ENCODE data around the gene PRM1.

Gene PRM1

GRCh38 chr16:11236461-11237254, 44.5 kb downstream of the PRM1 start:
- no peak for DNase-seq (ENCODE audit: low read depth in 2 of 2)

- no peak for DNase-seq (ENCODE audit: low read depth in 2 of 2)
These were observed 45.5 kb downstream of the PRM1 start for GRCh38 chr16:11235703-11235991.

DNA sequence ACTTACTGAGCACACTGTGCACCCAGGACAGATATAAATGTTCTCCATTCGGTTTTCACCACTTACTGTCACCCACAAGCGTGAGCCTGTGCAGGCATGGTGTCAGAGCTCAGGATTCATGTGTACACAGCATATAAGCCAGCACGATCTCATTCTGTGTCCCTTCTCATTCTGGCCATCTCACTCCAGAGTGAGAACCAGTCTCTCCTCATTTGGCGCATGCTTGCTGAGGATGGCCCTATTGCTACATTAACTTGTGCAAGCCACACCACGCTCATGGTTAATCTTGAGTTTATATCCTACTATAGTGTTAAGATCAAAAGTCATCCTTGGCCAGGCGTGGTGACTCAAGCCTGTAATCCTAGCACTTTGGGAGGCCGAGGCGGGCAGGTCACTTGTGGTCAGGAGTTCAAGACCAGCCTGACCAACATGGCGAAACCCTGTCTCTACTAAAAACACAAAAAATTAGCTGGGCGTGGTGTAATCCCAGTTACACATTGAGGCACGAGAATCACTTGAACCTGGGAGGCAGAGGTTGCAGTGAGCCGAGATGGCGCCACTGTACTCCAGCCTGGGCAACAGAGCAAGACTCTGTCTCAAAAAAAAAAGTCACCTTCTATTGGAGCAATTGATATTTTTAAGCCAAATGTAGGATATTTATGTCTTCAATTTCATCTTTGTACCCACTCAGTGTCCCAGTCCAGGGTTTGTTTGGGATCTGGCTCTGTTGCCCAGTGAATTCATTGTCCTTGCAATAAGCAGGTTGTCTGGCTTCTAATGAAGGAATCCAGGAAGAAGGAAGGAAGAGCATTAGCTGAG, 46.0 kb downstream of the PRM1 start:
- no peak for DNase-seq (ENCODE audit: low read depth in 2 of 2)

DNA sequence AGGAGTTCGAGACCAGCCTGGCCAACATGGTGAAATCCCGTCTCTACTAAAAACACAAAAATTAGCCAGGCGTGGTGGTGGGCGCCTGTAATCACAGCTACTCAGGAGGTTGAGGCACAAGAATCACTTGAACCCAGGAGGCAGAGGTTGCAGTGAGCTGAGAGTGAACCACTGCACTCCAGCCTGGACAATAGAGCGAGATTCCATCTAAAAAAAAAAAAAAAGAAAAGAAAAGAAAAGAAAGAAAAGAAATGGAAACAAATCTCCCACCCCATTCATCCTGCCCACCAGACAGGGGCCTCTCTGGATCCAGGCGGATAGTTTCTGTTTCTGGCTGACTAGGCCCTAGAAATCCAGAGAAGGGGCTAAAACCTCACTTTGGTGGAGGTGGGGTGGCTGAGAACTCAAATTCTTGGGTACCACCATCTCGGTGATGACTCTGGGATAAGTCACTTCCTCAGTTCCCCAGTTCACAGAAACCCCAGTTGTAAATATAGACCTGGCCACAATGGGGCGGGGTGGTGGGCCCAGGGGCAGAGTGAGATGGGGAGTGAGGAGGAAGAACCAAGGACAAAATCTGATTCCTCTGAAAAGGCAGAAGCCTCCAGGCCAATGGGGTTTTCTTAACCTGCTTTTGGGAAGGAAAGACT, 47.3 kb downstream of the PRM1 start:
- DNase-seq (ENCODE audit: low read depth in 2 of 2), result peak; percentile 75 to 83

DNA sequence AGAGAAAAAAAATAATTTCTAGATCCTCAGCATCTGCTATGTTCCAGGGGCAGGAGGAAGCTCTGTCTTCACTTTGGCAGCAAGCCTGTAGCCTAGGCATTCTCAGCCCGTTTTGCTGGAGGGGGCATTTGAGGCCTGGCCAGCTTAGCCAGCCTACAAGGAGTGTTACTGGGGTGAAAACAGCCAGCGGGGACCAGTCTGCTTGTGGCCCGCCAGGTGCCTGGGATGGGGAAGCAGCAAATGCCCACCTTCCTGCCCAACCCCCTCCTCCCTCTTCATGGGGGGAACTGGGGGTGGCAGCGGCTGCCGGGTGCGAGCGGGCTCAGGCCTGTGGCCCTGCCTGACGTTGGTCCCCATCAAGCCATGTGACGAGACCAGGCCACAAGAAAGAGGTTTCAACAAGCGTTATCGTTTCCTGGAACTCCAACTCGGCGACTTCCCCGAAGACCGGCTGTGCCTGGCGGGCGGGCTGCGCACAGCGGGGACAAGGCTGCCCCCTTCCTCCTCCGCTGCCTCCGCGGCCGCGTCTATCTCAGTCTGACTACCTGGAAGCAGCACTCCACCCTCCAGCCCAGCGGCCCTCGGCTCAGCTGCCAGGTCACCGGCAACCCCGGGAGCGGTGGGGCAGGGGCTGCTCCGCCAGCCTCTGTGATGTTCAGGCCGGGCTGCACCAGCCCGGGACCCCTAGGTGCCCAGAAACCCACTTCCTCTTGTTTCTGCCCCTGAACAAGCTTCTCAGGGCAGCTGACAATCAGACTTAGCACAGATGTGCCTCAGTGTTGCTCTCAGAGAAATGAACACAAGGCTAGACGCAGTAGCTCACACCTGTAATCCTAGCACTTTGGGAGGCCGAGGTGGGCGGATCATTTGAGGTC, 48.0 kb downstream of the PRM1 start:
- peak; percentile 91 to 92 for DNase-seq (ENCODE audit: low read depth in 2 of 2)

GRCh38 chr16:11232302-11232851, 48.8 kb downstream of the PRM1 start:
- no peak for DNase-seq (ENCODE audit: low read depth in 2 of 2)

DNA sequence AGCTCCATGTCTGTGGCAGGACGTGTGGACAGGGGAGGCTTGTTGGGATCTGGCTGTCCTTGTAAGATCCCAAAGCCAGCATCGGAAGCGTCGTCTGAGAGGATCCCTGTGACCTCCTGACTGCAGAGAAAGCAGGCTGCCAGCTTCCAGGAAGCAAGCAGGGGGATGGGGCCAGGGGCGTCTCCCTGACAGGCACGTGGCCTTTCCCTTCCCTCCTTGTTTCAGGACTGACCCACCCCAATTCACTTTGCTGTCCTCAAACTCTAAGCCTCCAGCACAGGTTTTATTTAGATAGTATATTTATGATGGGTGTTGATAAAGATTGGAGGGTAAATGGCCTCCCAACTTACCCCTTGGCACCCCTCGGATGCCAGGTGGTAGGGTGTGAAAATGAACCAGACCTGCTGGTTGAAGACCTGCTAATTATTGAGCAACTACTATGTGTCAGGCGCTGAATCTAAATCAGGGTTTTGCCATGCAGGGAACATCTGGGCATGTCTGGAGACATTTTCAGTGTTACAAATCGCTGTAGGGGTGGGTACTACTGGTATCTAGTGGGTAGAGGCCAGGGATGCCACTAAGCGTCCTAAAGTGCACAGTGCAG, 49.7 kb downstream of the PRM1 start:
- DNase-seq (ENCODE audit: low read depth in 2 of 2), result no peak

Measured in stimulated activated CD4-positive, alpha-beta T cell treated with anti-CD3 and anti-CD28 coated beads, Interleukin-15, amount 100 ng/mL, for 48 hours (primary cell).